Uterus (tissue), 4 donors: ENCODE results near the gene SMPX. TPM values are rescaled to one million over a fixed set of nuclear protein-coding genes. Genes with fewer than 3 reads are reported as not detected.

Source experiments
- DNase-seq, 2 donors: peaks; one replicate each; pipeline ENCODE4 v3.0.0-alpha.2; 2019 to 2020
- H3K27ac ChIP-seq, 2 donors: fragments of 200-600 bp; sonication (generic); 1 replicate in 1 of 2; 2 replicates in 1 of 2; pipeline ENCODE4 v1.5.1; 2016 to 2018
- H3K27me3 ChIP-seq, 2 donors: fragments of 200-600 bp; sonication (generic); one replicate each; pipeline ENCODE4 v1.5.1; 2018 to 2019; ENCODE audit warnings: control low read depth in 1 of 2
- H3K36me3 ChIP-seq, 2 donors: fragments of 200-600 bp; sonication (generic); one replicate each; pipeline ENCODE4 v1.5.1; 2019; ENCODE audit warnings: control low read depth in 1 of 2
- H3K4me1 ChIP-seq, 2 donors: fragments of 200-600 bp; sonication (generic); one replicate each; pipeline ENCODE4 v1.5.1; 2018 to 2019; ENCODE audit warnings: control low read depth in 1 of 2
- H3K4me3 ChIP-seq, 2 donors: fragments of 200-600 bp; sonication (generic); 1 replicate in 1 of 2; 2 replicates in 1 of 2; pipeline ENCODE4 v1.5.1; 2018 to 2019; ENCODE audit warnings: mild to moderate bottlenecking in 1 of 2
- H3K9me3 ChIP-seq, 2 donors: fragments of 200-600 bp; sonication (generic); one replicate each; pipeline ENCODE4 v1.5.1; 2019; ENCODE audit warnings: control low read depth in 1 of 2
- CTCF ChIP-seq, 4 experiments: fragments of 200-600 bp in 2 of 4; fragments of 450-650 bp in 2 of 4; sonication (generic) in 2 of 4; IDR thresholded peaks; one replicate each; pipeline ENCODE4 v1.5.1; 2016 to 2019; ENCODE audit warnings: antibody characterized with exemption in 4 of 4, mild to moderate bottlenecking in 2 of 4, moderate library complexity in 1 of 4
- POLR2A ChIP-seq, 2 donors: fragments of 450-650 bp; IDR thresholded peaks; one replicate each; pipeline ENCODE4 v1.6.1; 2016; ENCODE audit warnings: antibody characterized with exemption in 2 of 2, mild to moderate bottlenecking in 1 of 2, moderate library complexity in 1 of 2
- intact Hi-C: fragments of 100-400 bp; cut with DNase I; formaldehyde crosslinking; loops from one replicate; pipeline ENCODE4 v1.15.1; 2023; ENCODE audit warnings: low total_unique reads
- total RNA-seq, 4 donors: library from RNA; depleted of rRNA in 3 of 4; stranded (reverse); fragments of >200 nt in 3 of 4; gene quantifications; one replicate each; pipeline versions ENCODE4 v1.1.0 to v1.2.4, GENCODE V29; 2014 to 2023
- donor health status: DM: yes; HTN: yes; CAD: no.

Gene SMPX
- total RNA-seq, 4 donors from 2014 or later, result 0.62 to 1.2 TPM; not detected in 2

- no peak for DNase-seq
- H3K36me3 ChIP-seq, result no peaks in the 10 kb centered on the region
- no peak overlapping the region for H3K27ac ChIP-seq
Measured at GRCh38 chrX:21656587-21657317, 101.2 kb downstream of the SMPX start.

More at GRCh38 chrX:21656587-21657317, 101.2 kb downstream of the SMPX start:
- Histone ChIP-seq H3K4me3 (no peak overlapping the region), H3K9me3 (no peaks in the 10 kb centered on the region), H3K27me3 (peaks cover 0 to 5% of the 10 kb centered on the region in 2 donors), H3K4me1 (no peaks in the 10 kb centered on the region)
- intact Hi-C loops, result no loop called here
- no peak for TF ChIP-seq CTCF (IDR thresholded peaks at IDR 0.05)
- TF ChIP-seq POLR2A (IDR thresholded peaks at IDR 0.05), result no peak

Other genes with a start within 250 kb of the SMPX start
- gene KLHL34, start 99.8 kb downstream of the SMPX start, total RNA-seq, result under 1 TPM in 1 of 4 donors, not detected in 3; 0.21 TPM
- 10 to 100 TPM in 2 of 4 donors, 1 to 10 TPM in 2; 1.8 to 24.5 (median 12.9) TPM for gene MBTPS2, start 81.5 kb upstream of the SMPX start, total RNA-seq
- 1 to 10 TPM in 2 of 4 donors, under 1 TPM in 1, not detected in 1; 0.26 to 4.4 (median 3.7) TPM for gene YY2, start 97.9 kb upstream of the SMPX start, total RNA-seq
- gene SMS, start 182.6 kb upstream of the SMPX start, total RNA-seq, result 10 to 100 TPM in 3 of 4 donors, 1 to 10 TPM in 1; 6.4 to 84.3 (median 37.8) TPM